BLaER1 treated with 17β-estradiol and CSF1 and Interleukin-3, amounts not matched to agents 10 nM and 100 nM (cell line): ENCODE results near the gene ELOVL1.

ENCODE experiments used
- H3K27ac ChIP-seq, 11 experiments: shearing (Covaris generic); formaldehyde crosslinking; 2 replicates each; pipeline ENCODE4 v1.8.1; 2022
- H3K27me3 ChIP-seq, 11 experiments: shearing (Covaris generic); formaldehyde crosslinking; 2 replicates each; pipeline ENCODE4 v1.8.1; 2022
- H3K36me3 ChIP-seq, 11 experiments: shearing (Covaris generic); formaldehyde crosslinking; 2 replicates each; pipeline ENCODE4 v1.8.1; 2022
- H3K4me1 ChIP-seq, 10 experiments: shearing (Covaris generic); formaldehyde crosslinking; 2 replicates each; pipeline ENCODE4 v1.8.1; 2022
- H3K4me2 ChIP-seq, 11 experiments: shearing (Covaris generic); formaldehyde crosslinking; 2 replicates each; pipeline ENCODE4 v1.8.1; 2022
- H3K4me3 ChIP-seq, 10 experiments: shearing (Covaris generic); formaldehyde crosslinking; 2 replicates each; pipeline ENCODE4 v1.8.1; 2022
- H3K9ac ChIP-seq, 11 experiments: shearing (Covaris generic); formaldehyde crosslinking; 2 replicates each; pipeline ENCODE4 v1.8.1; 2022
- H3K9me3 ChIP-seq, 11 experiments: shearing (Covaris generic); formaldehyde crosslinking; replicated peaks in 1 of 11; 2 replicates each; pipeline ENCODE4 v1.8.1; 2022
- H4K20me1 ChIP-seq, 11 experiments: shearing (Covaris generic); formaldehyde crosslinking; 2 replicates each; pipeline ENCODE4 v1.8.1; 2022
- Cebpa-rat ChIP-seq, 11 experiments: shearing (Covaris generic); IDR thresholded peaks; 2 replicates each; pipeline ENCODE4 v1.8.1; 2022

The ELOVL1 gene

GRCh38 chr1:43387976-43388599 is 20.3 kb upstream of the ELOVL1 start:
- Histone ChIP-seq H3K4me3 (peak overlapping the region in 9 of 10 experiments; percentile 71 to 96 (median 87); a peak in 13 of 20 replicates), H3K36me3 (peaks cover 47 to 56% (median 50%) of the 10 kb centered on the region in 11 experiments), H3K9ac (peak overlapping the region in 8 of 11 experiments; percentile 35 to 89 (median 84); a peak in 12 of 22 replicates), H3K27me3 (no peaks in the 10 kb centered on the region), H3K27ac (0 out of 22 replicates have a peak overlapping the region, but pooled peaks of 1 of the 11 experiments have one; percentile 11), H4K20me1 (peaks cover 0 to 15% (median 5%) of the 10 kb centered on the region in 11 experiments; a peak in 7 of 22 replicates), H3K4me1 (peaks cover 22 to 41% (median 26%) of the 10 kb centered on the region in 10 experiments), H3K9me3 (no peaks in the 10 kb centered on the region), H3K4me2 (peak overlapping the region; percentile 82 to 97 (median 91))
- TF ChIP-seq Cebpa-rat (IDR thresholded peaks at IDR 0.05): no peak

DNA sequence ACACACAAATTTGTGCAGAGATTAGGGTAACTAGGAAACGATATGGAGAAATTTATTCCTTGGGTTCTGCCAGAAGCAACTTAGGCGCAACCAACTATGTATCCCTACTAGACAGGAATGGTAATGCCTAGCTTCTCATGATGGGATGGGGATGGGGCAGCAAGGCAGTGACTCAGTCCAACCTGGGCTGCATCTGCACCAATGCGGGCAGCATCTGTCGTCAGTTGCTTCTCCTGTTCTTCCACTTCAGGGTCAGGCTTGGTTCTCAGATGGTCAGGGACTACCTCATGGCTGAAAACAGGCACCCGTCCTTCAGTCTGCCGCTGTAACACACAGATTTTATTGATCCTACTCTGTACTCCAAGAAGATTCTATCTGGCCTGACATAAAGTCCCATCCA is 18.9 kb upstream of the ELOVL1 start:
- peaks cover 26 to 55% (median 37%) of the 10 kb centered on the region in 10 experiments for H3K4me1 ChIP-seq
- no peak for TF ChIP-seq Cebpa-rat (IDR thresholded peaks at IDR 0.05)
- no peaks in the 10 kb centered on the region for H3K9me3 ChIP-seq
- no peak overlapping the region for H3K4me3 ChIP-seq
- H3K4me2 ChIP-seq: no peak overlapping the region
- H3K36me3 ChIP-seq: peaks cover 56 to 65% (median 61%) of the 10 kb centered on the region in 11 experiments
- no peak overlapping the region for H3K27ac ChIP-seq
- H4K20me1 ChIP-seq: peaks cover 0 to 12% (median 3%) of the 10 kb centered on the region in 11 experiments; a peak in 6 of 22 replicates
- no peaks in the 10 kb centered on the region for H3K27me3 ChIP-seq
- peak overlapping the region in 3 of 11 experiments; percentile 7 to 34 (median 27); a peak in 4 of 22 replicates for H3K9ac ChIP-seq

DNA sequence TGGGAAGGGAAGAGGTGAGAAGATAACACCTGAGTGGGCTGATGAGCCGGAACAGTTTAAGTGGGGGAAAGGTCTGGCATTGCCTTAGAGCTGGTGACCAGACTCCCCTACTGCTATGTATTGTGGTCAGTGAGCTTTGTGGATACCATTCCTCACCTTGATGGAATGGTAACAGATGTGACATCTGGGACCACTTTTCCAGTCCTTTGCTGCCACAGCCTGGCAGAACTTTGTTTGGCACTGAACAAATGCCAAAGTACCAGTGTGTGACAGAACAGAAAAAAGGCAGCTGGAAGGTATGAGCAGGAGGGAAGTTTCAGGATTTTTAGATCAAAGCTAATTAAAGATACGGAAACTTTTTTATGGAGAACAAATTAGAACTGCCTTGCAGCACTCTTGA is 15.6 kb upstream of the ELOVL1 start:
- Histone ChIP-seq H3K4me1 (peaks cover 5 to 59% (median 27%) of the 10 kb centered on the region in 10 experiments), H3K36me3 (peaks cover 59 to 79% (median 66%) of the 10 kb centered on the region in 11 experiments), H3K27me3 (no peaks in the 10 kb centered on the region), H3K27ac (no peak overlapping the region), H3K9ac (no peak overlapping the region; a peak in 1 of 22 replicates), H3K4me2 (peak overlapping the region in 2 of 11 experiments; percentile 80 to 91; a peak in 4 of 22 replicates), H4K20me1 (peaks cover 0 to 10% (median under 1%) of the 10 kb centered on the region in 11 experiments; a peak in 6 of 22 replicates), H3K9me3 (no peaks in the 10 kb centered on the region), H3K4me3 (no peak overlapping the region)
- TF ChIP-seq Cebpa-rat (IDR thresholded peaks at IDR 0.05): no peak

GRCh38 chr1:43382027-43382779 is 14.4 kb upstream of the ELOVL1 start:
- Histone ChIP-seq H4K20me1 (peaks cover 0 to 6% (median 0%) of the 10 kb centered on the region in 11 experiments; a peak in 2 of 22 replicates), H3K27ac (peak overlapping the region in 9 of 11 experiments; percentile 0 to 81 (median 70); a peak in 17 of 22 replicates), H3K9me3 (no peaks in the 10 kb centered on the region), H3K27me3 (no peaks in the 10 kb centered on the region), H3K4me1 (peaks cover 0 to 46% (median 18%) of the 10 kb centered on the region in 10 experiments; a peak in 16 of 20 replicates), H3K4me2 (peak overlapping the region in 9 of 11 experiments; percentile 4 to 91 (median 79); a peak in 17 of 22 replicates), H3K4me3 (no peak overlapping the region), H3K9ac (peak overlapping the region in 2 of 11 experiments; percentile 6 to 27; a peak in 6 of 22 replicates), H3K36me3 (peaks cover 49 to 81% (median 60%) of the 10 kb centered on the region in 11 experiments)
- no peak for TF ChIP-seq Cebpa-rat (IDR thresholded peaks at IDR 0.05)

DNA sequence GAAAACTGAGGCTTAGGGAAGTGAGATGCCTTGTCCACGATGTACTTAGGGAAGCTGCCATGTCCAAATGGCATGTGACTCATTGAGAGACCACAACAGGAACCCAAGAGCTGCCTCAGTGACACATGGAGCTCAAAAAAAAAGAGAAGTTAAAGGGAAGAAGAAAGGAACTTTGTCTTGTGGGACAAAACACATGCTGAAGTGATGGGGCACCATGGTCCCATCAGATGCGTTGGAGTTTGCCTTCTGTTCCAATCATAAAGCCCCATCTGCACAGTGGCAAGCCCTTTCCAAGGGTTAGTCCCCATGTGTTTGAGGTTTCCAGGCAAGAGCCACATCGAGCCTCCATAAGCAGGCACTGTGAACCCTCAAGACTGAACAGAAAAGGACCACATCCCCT is 13.8 kb upstream of the ELOVL1 start:
- Histone ChIP-seq H3K27ac (peak overlapping the region in 9 of 11 experiments; percentile 0 to 81 (median 70); a peak in 15 of 22 replicates), H3K36me3 (peaks cover 43 to 81% (median 56%) of the 10 kb centered on the region in 11 experiments), H3K9ac (peak overlapping the region in 2 of 11 experiments; percentile 6 to 27; a peak in 5 of 22 replicates), H3K4me3 (no peak overlapping the region), H3K9me3 (no peaks in the 10 kb centered on the region), H3K4me1 (peaks cover 0 to 44% (median 18%) of the 10 kb centered on the region in 10 experiments; a peak in 16 of 20 replicates), H3K27me3 (no peaks in the 10 kb centered on the region), H3K4me2 (peak overlapping the region in 9 of 11 experiments; percentile 4 to 91 (median 79); a peak in 17 of 22 replicates), H4K20me1 (peaks cover 0 to 4% (median 0%) of the 10 kb centered on the region in 11 experiments; a peak in 2 of 22 replicates)
- no peak for TF ChIP-seq Cebpa-rat (IDR thresholded peaks at IDR 0.05)

DNA sequence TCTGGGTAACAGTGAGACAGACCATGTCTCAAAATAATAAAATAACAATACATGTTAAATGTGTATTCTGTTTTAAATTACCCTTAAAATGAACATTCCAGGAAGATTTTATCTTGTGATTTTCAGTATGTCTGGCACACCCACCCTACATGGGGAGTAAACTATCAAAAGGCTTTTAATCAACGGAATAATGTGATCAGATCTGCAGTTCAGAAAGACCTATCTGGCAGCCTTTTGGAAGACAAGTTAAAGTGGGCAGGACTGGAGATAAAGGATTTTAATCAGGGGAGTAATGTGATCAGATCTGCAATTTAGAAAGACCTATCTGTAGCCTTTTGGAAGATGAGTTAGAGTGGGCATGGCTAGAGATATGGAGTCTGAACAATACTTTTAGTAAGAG is 11.7 kb upstream of the ELOVL1 start:
- Histone ChIP-seq H3K9me3 (no peaks in the 10 kb centered on the region), H3K4me2 (no peak overlapping the region), H3K27ac (no peak overlapping the region), H3K4me1 (peaks cover 0 to 53% (median 18%) of the 10 kb centered on the region in 10 experiments; a peak in 16 of 20 replicates), H4K20me1 (no peaks in the 10 kb centered on the region), H3K36me3 (peaks cover 22 to 71% (median 35%) of the 10 kb centered on the region in 11 experiments), H3K4me3 (no peak overlapping the region), H3K27me3 (no peaks in the 10 kb centered on the region), H3K9ac (no peak overlapping the region)
- TF ChIP-seq Cebpa-rat (IDR thresholded peaks at IDR 0.05): no peak

DNA sequence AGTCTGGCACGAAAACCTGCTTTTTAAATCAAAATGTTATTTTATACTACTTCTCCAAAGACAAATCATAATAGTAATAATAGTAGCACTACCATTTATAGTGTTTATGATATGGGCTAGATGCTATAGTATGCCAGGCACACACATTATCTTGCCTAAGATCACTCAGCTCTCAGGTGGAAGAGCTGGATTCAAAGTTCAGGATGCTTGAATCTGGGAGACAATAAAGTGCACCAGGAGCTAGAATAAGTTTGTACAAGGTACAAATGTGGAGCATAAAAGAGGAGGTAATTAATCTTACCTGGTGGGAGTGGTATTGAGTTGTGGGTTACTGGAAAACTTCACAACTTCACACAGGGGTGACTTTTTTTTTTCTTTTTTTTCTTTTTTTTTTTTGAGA is 10.0 kb upstream of the ELOVL1 start:
- Histone ChIP-seq H4K20me1 (no peaks in the 10 kb centered on the region), H3K36me3 (peaks cover 6 to 55% (median 18%) of the 10 kb centered on the region in 11 experiments), H3K4me2 (no peak overlapping the region), H3K27ac (no peak overlapping the region), H3K4me1 (peaks cover 0 to 57% (median 23%) of the 10 kb centered on the region in 10 experiments; a peak in 16 of 20 replicates), H3K9me3 (no peaks in the 10 kb centered on the region), H3K4me3 (no peak overlapping the region), H3K9ac (no peak overlapping the region), H3K27me3 (no peaks in the 10 kb centered on the region)
- no peak for TF ChIP-seq Cebpa-rat (IDR thresholded peaks at IDR 0.05)

- H3K4me3 ChIP-seq: no peak overlapping the region
- H3K36me3 ChIP-seq: peaks cover 0 to 58% (median 12%) of the 10 kb centered on the region in 11 experiments; a peak in 13 of 22 replicates
- H3K4me2 ChIP-seq: no peak overlapping the region
- peaks cover 0 to 4% (median 0%) of the 10 kb centered on the region in 11 experiments; a peak in 2 of 22 replicates for H4K20me1 ChIP-seq
- H3K27me3 ChIP-seq: no peaks in the 10 kb centered on the region
- H3K9me3 ChIP-seq: no peaks in the 10 kb centered on the region
- H3K4me1 ChIP-seq: peaks cover 0 to 51% (median 15%) of the 10 kb centered on the region in 10 experiments; a peak in 16 of 20 replicates
- no peak overlapping the region for H3K9ac ChIP-seq
- no peak overlapping the region for H3K27ac ChIP-seq
- no peak for TF ChIP-seq Cebpa-rat (IDR thresholded peaks at IDR 0.05)
These were observed 9.0 kb upstream of the ELOVL1 start for GRCh38 chr1:43376723-43377235.
